Astrocyte (in vitro differentiated cells and primary cell): Measurements from ENCODE around the gene SLAMF7.

ENCODE experiments used
- CTCF ChIP-seq: IDR thresholded peaks from 2 replicates; pipeline ENCODE4 v1.5.1; 2011; ENCODE audit warnings: low read depth, mild to moderate bottlenecking, inconsistent platforms, low read length, moderate library complexity; ENCODE audit not compliant: insufficient read depth
- EZH2 ChIP-seq: IDR thresholded peaks from 2 replicates; pipeline ENCODE4 v1.6.1; 2012; ENCODE audit warnings: mild to moderate bottlenecking, low read length, inconsistent platforms; ENCODE audit not compliant: insufficient read depth

- TF ChIP-seq CTCF: no peak
- TF ChIP-seq EZH2: no peak
These were observed 5.3 kb downstream of the SLAMF7 start for GRCh38 chr1:160744199-160744851.
